Left ventricle myocardium inferior (tissue), 1 donor: ENCODE results near the gene ATXN7L1. TPM values are rescaled to one million over a fixed set of nuclear protein-coding genes. Genes with fewer than 3 reads are reported as not detected.
"Not testable (repeated sequence)": the region's sequence is repeated elsewhere in the genome, so short reads cannot be mapped to it uniquely, and the experiment has no call there.

Source experiments
- DNase-seq: peaks from one replicate; pipeline ENCODE4 v3.0.0-alpha.2; 2020
- H3K27ac ChIP-seq: fragments of 200-600 bp; replicated peaks from 2 replicates; pipeline ENCODE4 v1.8.0; 2021
- H3K27me3 ChIP-seq: fragments of 200-600 bp; 2 replicates; pipeline ENCODE4 v1.8.0; 2021; ENCODE audit warnings: low read depth
- H3K36me3 ChIP-seq: fragments of 200-600 bp; 2 replicates; pipeline ENCODE4 v1.8.0; 2021
- H3K4me1 ChIP-seq: fragments of 200-600 bp; 2 replicates; pipeline ENCODE4 v1.8.0; 2021
- H3K4me3 ChIP-seq: fragments of 200-600 bp; 2 replicates; pipeline ENCODE4 v1.8.0; 2021; ENCODE audit warnings: mild to moderate bottlenecking, moderate library complexity
- H3K9me3 ChIP-seq: fragments of 200-600 bp; replicated peaks from 2 replicates; pipeline ENCODE4 v1.8.0; 2021
- intact Hi-C: fragments of 100-400 bp; cut with micrococcal nuclease; formaldehyde crosslinking; loops from one replicate; pipeline ENCODE4 v1.11.0; 2022
- total RNA-seq: library from RNA; stranded (reverse); fragmentation: NEBNext Ultra II Directional; extraction: Animal tissue kit (Norgen Biotek cat#: 25700); gene quantifications from one replicate; pipeline ENCODE4 v1.2.1, GENCODE V29; 2021
- TF ChIP-seq, protein P1 (sequence below): fragments of 200-600 bp; IDR thresholded peaks from 2 replicates; pipeline ENCODE4 v1.8.0; 2021; ENCODE audit warnings: antibody characterized with exemption, mild to moderate bottlenecking, borderline replicate concordance
- donor health status: DM: no; HTN: yes; CAD: no; lungs with severe emphysema.

Gene ATXN7L1
- total RNA-seq, 1 donor from 2014 or later, result 6.2 TPM

DNA sequence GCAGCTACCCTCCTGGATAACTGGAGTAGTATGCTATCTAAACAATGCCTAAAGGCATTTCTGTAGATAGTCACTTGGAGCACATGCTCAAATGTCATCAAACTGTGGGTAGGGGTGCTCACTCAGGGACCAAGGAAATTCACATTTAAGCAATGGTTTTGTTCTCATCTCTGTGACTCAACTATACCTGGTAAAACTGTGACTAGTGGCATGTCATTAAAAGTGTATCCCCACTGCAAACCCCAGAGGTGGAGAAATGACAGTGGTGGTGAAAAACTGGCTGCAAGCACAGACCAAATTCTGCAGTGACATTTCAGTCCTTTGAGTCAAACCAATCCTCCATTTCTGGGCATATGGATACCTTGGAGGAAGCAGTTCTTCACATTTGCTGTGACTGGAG is 160.9 kb downstream of the ATXN7L1 start:
- Histone ChIP-seq H3K9me3 (peaks cover 22% of the 10 kb centered on the region), H3K4me3 (no peak overlapping the region), H3K36me3 (peaks cover 7% of the 10 kb centered on the region), H3K4me1 (peaks cover 56% of the 10 kb centered on the region), H3K27me3 (no peaks in the 10 kb centered on the region), H3K27ac (no peak overlapping the region)
- intact Hi-C loops, result no loop called here
- DNase-seq, result no peak
- TF ChIP-seq, protein P1, sequence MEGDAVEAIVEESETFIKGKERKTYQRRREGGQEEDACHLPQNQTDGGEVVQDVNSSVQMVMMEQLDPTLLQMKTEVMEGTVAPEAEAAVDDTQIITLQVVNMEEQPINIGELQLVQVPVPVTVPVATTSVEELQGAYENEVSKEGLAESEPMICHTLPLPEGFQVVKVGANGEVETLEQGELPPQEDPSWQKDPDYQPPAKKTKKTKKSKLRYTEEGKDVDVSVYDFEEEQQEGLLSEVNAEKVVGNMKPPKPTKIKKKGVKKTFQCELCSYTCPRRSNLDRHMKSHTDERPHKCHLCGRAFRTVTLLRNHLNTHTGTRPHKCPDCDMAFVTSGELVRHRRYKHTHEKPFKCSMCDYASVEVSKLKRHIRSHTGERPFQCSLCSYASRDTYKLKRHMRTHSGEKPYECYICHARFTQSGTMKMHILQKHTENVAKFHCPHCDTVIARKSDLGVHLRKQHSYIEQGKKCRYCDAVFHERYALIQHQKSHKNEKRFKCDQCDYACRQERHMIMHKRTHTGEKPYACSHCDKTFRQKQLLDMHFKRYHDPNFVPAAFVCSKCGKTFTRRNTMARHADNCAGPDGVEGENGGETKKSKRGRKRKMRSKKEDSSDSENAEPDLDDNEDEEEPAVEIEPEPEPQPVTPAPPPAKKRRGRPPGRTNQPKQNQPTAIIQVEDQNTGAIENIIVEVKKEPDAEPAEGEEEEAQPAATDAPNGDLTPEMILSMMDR, result no peak

GRCh38 chr7:105713488-105714465 is 162.6 kb downstream of the ATXN7L1 start:
- Histone ChIP-seq H3K4me3 (no peak overlapping the region), H3K27ac (peak overlapping the region; percentile 69), H3K4me1 (peaks cover 42% of the 10 kb centered on the region), H3K9me3 (peaks cover 22% of the 10 kb centered on the region), H3K27me3 (no peaks in the 10 kb centered on the region), H3K36me3 (peaks cover 7% of the 10 kb centered on the region)
- intact Hi-C loops, result no loop called here
- no peak for DNase-seq
- TF ChIP-seq, protein P1, result peak; percentile 9

DNA sequence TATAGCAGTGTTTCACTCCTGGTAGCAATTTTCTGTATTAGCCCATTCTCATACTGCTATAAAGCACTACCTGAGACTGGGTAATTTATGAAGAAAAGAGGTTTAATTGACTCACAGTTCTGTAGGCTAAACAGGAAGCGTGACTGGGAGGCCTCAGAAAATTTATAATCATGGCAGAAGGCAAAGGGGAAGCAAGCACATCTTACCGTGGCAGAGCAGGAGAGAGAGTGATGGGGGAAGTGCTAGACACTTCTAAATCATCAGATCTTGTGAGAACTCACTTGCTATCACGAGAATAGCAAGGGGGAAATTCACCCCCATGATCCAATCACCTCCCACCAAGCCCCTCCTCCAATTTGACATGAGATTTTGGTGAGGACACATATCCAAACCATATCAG is 163.5 kb downstream of the ATXN7L1 start:
- intact Hi-C loops, result no loop called here
- H3K9me3 ChIP-seq, result peaks cover 22% of the 10 kb centered on the region
- no peak overlapping the region for H3K27ac ChIP-seq
- H3K4me3 ChIP-seq, result no peak overlapping the region
- peaks cover 7% of the 10 kb centered on the region for H3K36me3 ChIP-seq
- DNase-seq, result no peak
- peaks cover 38% of the 10 kb centered on the region for H3K4me1 ChIP-seq
- no peaks in the 10 kb centered on the region for H3K27me3 ChIP-seq
- TF ChIP-seq, protein P1, result no peak

DNA sequence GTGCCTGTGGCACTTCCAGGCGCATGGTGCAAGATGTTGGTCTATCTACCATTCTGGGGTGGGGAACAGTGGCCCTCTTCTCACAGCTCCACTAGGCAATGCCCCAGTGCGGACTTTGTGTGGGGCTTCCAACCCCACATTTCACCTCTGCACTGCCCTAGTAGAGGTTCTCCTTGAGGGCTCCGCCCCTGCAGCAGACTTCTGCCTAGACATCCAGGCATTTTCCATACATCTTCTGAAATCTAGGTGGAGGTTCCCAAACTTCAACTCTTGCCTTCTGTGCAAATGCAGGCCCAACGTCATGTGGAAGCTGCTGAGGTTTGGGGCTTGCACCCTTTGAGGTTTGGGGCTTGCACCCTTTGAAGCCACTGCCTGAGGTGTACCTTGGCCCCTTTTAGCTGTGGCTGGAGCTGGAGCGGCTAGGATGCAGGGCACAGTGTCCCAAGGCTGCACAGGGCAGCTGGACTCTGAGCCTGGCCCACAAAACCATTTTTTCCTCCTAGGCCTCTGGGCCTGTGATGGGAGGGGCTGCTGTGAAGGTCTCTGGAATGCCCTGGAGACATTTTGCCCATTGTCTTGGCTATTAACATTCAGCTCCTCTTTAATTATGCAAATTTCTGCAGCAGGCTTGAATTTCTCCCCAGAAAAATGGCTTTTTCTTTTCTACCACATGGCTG is 164.5 kb downstream of the ATXN7L1 start:
- Histone ChIP-seq H3K27ac (no peak overlapping the region), H3K27me3 (no peaks in the 10 kb centered on the region), H3K4me1 (peaks cover 43% of the 10 kb centered on the region), H3K36me3 (peaks cover 7% of the 10 kb centered on the region), H3K4me3 (no peak overlapping the region), H3K9me3 (peaks cover 22% of the 10 kb centered on the region)
- intact Hi-C loops, result no loop called here
- DNase-seq, result no peak
- TF ChIP-seq, protein P1, result no peak

- Histone ChIP-seq H3K4me1 (peaks cover 43% of the 10 kb centered on the region), H3K9me3 (peaks cover 22% of the 10 kb centered on the region)
- intact Hi-C loops, DNase-seq, H3K27ac ChIP-seq, H3K27me3 ChIP-seq, H3K4me3 ChIP-seq, H3K36me3 ChIP-seq: not testable (repeated sequence)
Measured at GRCh38 chr7:105710720-105711119, 165.7 kb downstream of the ATXN7L1 start.

DNA sequence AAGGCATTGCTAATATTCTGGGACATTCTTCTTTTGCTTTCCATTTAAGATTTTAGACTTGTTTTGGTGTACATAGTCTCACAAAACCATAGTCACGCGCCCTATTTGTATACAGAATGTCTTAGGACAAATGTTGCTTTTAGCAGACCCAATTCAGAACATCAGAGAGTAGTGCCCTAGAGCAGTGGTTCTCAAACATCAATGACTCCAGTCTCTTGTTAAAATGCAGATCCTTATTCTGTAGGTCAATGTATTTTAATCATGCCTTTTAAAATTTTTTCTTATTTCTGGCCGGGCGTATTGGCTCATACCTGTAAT is 167.7 kb downstream of the ATXN7L1 start:
- peaks cover 22% of the 10 kb centered on the region for H3K9me3 ChIP-seq
- DNase-seq, result no peak
- no peak overlapping the region for H3K4me3 ChIP-seq
- no peaks in the 10 kb centered on the region for H3K27me3 ChIP-seq
- H3K4me1 ChIP-seq, result peaks cover 23% of the 10 kb centered on the region
- peaks cover 7% of the 10 kb centered on the region for H3K36me3 ChIP-seq
- intact Hi-C loops, result no loop called here
- TF ChIP-seq, protein P1, result no peak
- H3K27ac ChIP-seq, result no peak overlapping the region
